Hepatocyte (in vitro differentiated cells): ENCODE results near the gene ANKS1B. TPM values are rescaled to one million over a fixed set of nuclear protein-coding genes. Genes with fewer than 3 reads are reported as not detected.

Experiments used
- DNase-seq: peaks from one replicate; pipeline ENCODE4 v3.0.0-alpha.2; 2016; ENCODE audit warnings: low spot score
- H2AFZ ChIP-seq: fragments of 200-600 bp; sonication (generic); 2 replicates; pipeline ENCODE4 v1.6.0; 2016; ENCODE audit warnings: antibody characterized with exemption, mild to moderate bottlenecking
- H3K27ac ChIP-seq: fragments of 200-600 bp; sonication (generic); 2 replicates; pipeline ENCODE4 v1.5.1; 2016; ENCODE audit warnings: mild to moderate bottlenecking
- H3K27me3 ChIP-seq: fragments of 200-600 bp; sonication (generic); 2 replicates; pipeline ENCODE4 v1.6.1; 2016
- H3K36me3 ChIP-seq: fragments of 200-600 bp; sonication (generic); replicated peaks from 2 replicates; pipeline ENCODE4 v1.5.1; 2016; ENCODE audit warnings: low read depth; ENCODE audit not compliant: insufficient read depth
- H3K4me1 ChIP-seq: fragments of 200-600 bp; sonication (generic); 2 replicates; pipeline ENCODE4 v1.5.1; 2016; ENCODE audit warnings: mild to moderate bottlenecking, moderate library complexity; ENCODE audit not compliant: insufficient read depth
- H3K4me2 ChIP-seq: fragments of 200-600 bp; sonication (generic); 2 replicates; pipeline ENCODE4 v1.6.0; 2016
- H3K4me3 ChIP-seq: fragments of 200-600 bp; sonication (generic); 2 replicates; pipeline ENCODE4 v1.5.1; 2016; ENCODE audit warnings: mild to moderate bottlenecking
- H3K79me2 ChIP-seq: fragments of 200-600 bp; sonication (generic); 2 replicates; pipeline ENCODE4 v1.6.0; 2017; ENCODE audit warnings: mild to moderate bottlenecking
- H3K9me2 ChIP-seq: fragments of 200-600 bp; sonication (generic); replicated peaks from 2 replicates; pipeline ENCODE4 v1.6.0; 2017; ENCODE audit warnings: mild to moderate bottlenecking; ENCODE audit not compliant: insufficient read depth
- H3K9me3 ChIP-seq: fragments of 200-600 bp; sonication (generic); 2 replicates; pipeline ENCODE4 v1.5.1; 2016; ENCODE audit warnings: low read depth, mild to moderate bottlenecking
- H4K20me1 ChIP-seq: fragments of 200-600 bp; sonication (generic); 2 replicates; pipeline ENCODE4 v1.6.0; 2016; ENCODE audit warnings: mild to moderate bottlenecking; ENCODE audit not compliant: insufficient read depth, poor library complexity, severe bottlenecking
- EZH2 ChIP-seq: fragments of 200-600 bp; sonication (generic); IDR thresholded peaks from 2 replicates; pipeline ENCODE4 v1.6.1; 2016; ENCODE audit warnings: antibody characterized with exemption, mild to moderate bottlenecking, borderline replicate concordance
- EZH2phosphoT487 ChIP-seq: fragments of 200-600 bp; sonication (generic); IDR thresholded peaks from one replicate; pipeline ENCODE4 v1.6.1; 2018; ENCODE audit warnings: antibody characterized with exemption, mild to moderate bottlenecking, low read depth, moderate library complexity; ENCODE audit not compliant: unreplicated experiment, severe bottlenecking
- WGBS: methylation state at CpG from one replicate; pipeline ENCODE4 v1.1.6; 2016; ENCODE audit warnings: low lambda C conversion rate; ENCODE audit errors: missing lambda C conversion rate; 5-methylcytosine and 5-hydroxymethylcytosine counted together
- polyA plus RNA-seq: library from polyadenylated mRNA; unstranded; fragments of >200 nt; fragmentation: Nextera tagmentation; extraction: Ambion mirVana; gene quantifications from 2 replicates; pipeline ENCODE4 v1.2.1, GENCODE V29; 2016
- total RNA-seq: library from RNA; depleted of rRNA; stranded (reverse); fragments of >200 nt; gene quantifications from 2 replicates; pipeline ENCODE4 v1.2.3, GENCODE V29; 2014
- TF ChIP-seq, protein P1 (sequence below): fragments of 200-600 bp; sonication (generic); IDR thresholded peaks from 2 replicates; pipeline ENCODE4 v1.5.1; 2016; ENCODE audit warnings: antibody characterized with exemption, mild to moderate bottlenecking; ENCODE audit not compliant: poor library complexity

ANKS1B gene
- total and polyA plus RNA-seq, 2 experiments from 2014 or later, result 1.6 to 2.2 TPM

DNA sequence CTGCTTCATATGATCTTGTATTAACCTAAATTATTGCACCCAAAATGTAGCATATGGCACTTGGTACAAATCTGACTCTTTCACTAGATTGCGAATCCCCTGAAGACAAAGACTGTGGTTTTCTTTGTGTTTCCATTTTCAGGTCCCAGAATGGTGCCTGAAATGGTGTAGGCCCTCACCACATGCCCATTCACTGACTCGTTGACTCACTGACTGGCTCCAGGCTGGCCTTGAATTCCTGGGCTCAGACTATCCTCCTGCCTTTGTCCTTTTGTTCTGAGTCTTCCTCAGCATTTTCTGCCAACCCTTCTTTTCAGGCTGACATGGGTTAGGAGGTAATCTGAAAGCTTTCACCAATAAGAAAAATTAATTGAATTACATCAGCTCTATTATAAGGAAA, 705.8 kb downstream of the ANKS1B start:
- H3K9me3 ChIP-seq, result no peaks in the 10 kb centered on the region
- H3K9me2 ChIP-seq, result no peaks in the 10 kb centered on the region
- WGBS, result 74% methylated on average over 2 of the region's 2 CpGs
- H3K79me2 ChIP-seq, result no peaks in the 10 kb centered on the region
- no peaks in the 10 kb centered on the region for H3K4me1 ChIP-seq
- no peak overlapping the region for H3K4me3 ChIP-seq
- no peaks in the 10 kb centered on the region for H4K20me1 ChIP-seq
- no peak for TF ChIP-seq EZH2
- no peak for TF ChIP-seq EZH2phosphoT487
- TF ChIP-seq, protein P1, sequence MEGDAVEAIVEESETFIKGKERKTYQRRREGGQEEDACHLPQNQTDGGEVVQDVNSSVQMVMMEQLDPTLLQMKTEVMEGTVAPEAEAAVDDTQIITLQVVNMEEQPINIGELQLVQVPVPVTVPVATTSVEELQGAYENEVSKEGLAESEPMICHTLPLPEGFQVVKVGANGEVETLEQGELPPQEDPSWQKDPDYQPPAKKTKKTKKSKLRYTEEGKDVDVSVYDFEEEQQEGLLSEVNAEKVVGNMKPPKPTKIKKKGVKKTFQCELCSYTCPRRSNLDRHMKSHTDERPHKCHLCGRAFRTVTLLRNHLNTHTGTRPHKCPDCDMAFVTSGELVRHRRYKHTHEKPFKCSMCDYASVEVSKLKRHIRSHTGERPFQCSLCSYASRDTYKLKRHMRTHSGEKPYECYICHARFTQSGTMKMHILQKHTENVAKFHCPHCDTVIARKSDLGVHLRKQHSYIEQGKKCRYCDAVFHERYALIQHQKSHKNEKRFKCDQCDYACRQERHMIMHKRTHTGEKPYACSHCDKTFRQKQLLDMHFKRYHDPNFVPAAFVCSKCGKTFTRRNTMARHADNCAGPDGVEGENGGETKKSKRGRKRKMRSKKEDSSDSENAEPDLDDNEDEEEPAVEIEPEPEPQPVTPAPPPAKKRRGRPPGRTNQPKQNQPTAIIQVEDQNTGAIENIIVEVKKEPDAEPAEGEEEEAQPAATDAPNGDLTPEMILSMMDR, result no peak
- H3K36me3 ChIP-seq, result no peaks in the 10 kb centered on the region
- DNase-seq, result no peak
- H3K4me2 ChIP-seq, result no peak overlapping the region
- H2AFZ ChIP-seq, result no peak overlapping the region
- H3K27ac ChIP-seq, result no peak overlapping the region
- no peaks in the 10 kb centered on the region for H3K27me3 ChIP-seq

DNA sequence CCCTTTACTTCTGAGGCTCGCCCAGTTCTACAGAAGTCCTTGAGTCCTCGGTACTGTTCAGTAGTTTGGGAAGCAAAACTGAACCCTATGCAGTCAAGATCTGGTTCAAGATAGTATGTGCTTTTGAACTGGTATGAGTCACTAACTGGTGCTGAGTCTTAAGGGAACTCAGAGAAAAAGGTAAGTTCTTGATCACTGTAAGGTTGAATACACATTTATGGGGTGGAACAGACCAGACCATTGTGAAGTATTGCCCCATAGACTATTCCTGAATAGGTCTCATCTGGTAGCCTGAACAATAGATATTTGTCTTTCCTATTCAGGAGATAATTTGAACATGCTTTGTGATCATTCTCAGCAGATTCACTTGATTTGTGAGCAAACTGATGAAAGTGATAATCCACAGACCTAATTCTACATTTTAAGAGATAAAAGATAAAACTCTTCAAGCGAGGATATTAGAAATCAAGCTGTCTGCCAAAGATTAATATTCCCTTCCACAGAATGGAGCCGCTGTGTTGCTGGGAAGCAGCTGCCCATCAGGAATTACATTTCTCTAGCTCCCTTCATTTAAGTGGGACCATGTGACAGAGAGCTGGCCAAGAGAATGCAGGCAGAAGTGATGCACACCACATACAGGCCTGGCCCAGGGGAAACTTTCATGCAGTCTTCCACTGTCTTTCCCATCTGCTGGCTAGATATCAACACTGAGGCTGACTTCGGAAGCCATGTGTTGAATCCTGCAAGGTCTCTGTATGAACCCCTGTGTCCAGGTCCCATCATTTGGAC, 707.0 kb downstream of the ANKS1B start:
- H3K4me1 ChIP-seq, result no peaks in the 10 kb centered on the region
- no peaks in the 10 kb centered on the region for H3K79me2 ChIP-seq
- no peaks in the 10 kb centered on the region for H3K9me3 ChIP-seq
- no peak for DNase-seq
- no peaks in the 10 kb centered on the region for H4K20me1 ChIP-seq
- H2AFZ ChIP-seq, result no peak overlapping the region
- H3K27ac ChIP-seq, result no peak overlapping the region
- no peaks in the 10 kb centered on the region for H3K9me2 ChIP-seq
- H3K27me3 ChIP-seq, result no peaks in the 10 kb centered on the region
- H3K36me3 ChIP-seq, result no peaks in the 10 kb centered on the region
- no peak overlapping the region for H3K4me3 ChIP-seq
- H3K4me2 ChIP-seq, result no peak overlapping the region
- 85% methylated on average over 5 of the region's 5 CpGs for WGBS
- TF ChIP-seq EZH2 (no peak), EZH2phosphoT487 (no peak)
- TF ChIP-seq, protein P1, result no peak

DNA sequence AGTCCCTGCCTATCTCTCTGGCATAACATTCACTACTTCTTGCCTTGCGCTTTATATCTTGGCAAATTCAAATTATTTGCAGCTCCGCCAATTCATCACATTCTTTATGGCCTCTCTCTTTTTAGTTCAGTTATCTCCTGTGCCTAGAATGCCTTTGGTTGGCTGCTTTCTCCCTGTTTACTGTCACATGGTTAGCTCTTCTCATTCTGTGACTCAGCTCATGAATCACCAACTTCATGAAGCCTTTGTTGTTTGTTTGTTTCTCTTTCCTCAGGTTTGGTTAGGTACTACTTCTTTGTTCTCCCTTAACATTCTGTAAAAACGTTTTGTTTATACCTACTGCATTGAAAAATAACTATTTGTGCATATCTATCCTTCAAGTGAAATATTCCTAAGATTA, 713.7 kb downstream of the ANKS1B start:
- TF ChIP-seq, protein P1, result no peak
- TF ChIP-seq EZH2, result no peak
- TF ChIP-seq EZH2phosphoT487, result no peak

More for the DNA sequence above, 713.7 kb downstream of the ANKS1B start:
- 69% methylated on average over 3 of the region's 3 CpGs for WGBS
- Histone ChIP-seq H3K4me2 (no peak overlapping the region), H3K79me2 (no peaks in the 10 kb centered on the region), H3K36me3 (no peaks in the 10 kb centered on the region), H3K27me3 (no peaks in the 10 kb centered on the region), H3K27ac (no peak overlapping the region), H3K9me2 (no peaks in the 10 kb centered on the region), H4K20me1 (no peaks in the 10 kb centered on the region), H3K9me3 (no peaks in the 10 kb centered on the region), H2AFZ (no peak overlapping the region), H3K4me3 (no peak overlapping the region), H3K4me1 (no peaks in the 10 kb centered on the region)
- DNase-seq, result no peak
